HUES64 (cell line): ENCODE results near the gene ARHGAP22.

Source experiments
- H3K27ac ChIP-seq: 2 replicates; pipeline ENCODE4 v1.7.0; 2013; ENCODE audit warnings: low read depth, low read length, inconsistent platforms
- H3K27me3 ChIP-seq: 2 replicates; pipeline ENCODE4 v1.6.1; 2013; ENCODE audit warnings: mild to moderate bottlenecking, low read length; ENCODE audit not compliant: insufficient read depth
- H3K36me3 ChIP-seq: 2 replicates; pipeline ENCODE4 v1.6.1; 2013; ENCODE audit warnings: mild to moderate bottlenecking, low read length; ENCODE audit not compliant: insufficient read depth
- H3K4me1 ChIP-seq: 2 replicates; pipeline ENCODE4 v1.6.1; 2013; ENCODE audit warnings: mild to moderate bottlenecking, low read length, moderate library complexity; ENCODE audit not compliant: insufficient read depth
- H3K4me3 ChIP-seq: 2 replicates; pipeline ENCODE4 v1.5.1; 2013; ENCODE audit warnings: mild to moderate bottlenecking, low read length, moderate library complexity
- H3K9ac ChIP-seq: 2 replicates; pipeline ENCODE4 v1.6.1; 2013; ENCODE audit warnings: mild to moderate bottlenecking, low read depth, low read length
- H3K9me3 ChIP-seq: 2 replicates; pipeline ENCODE4 v1.6.1; 2013; ENCODE audit warnings: low read depth, low read length; ENCODE audit not compliant: insufficient read depth
- WGBS: fragments of 150-250, 120-280 bp; methylation state at CpG from one replicate; pipeline ENCODE4 v1.1.7; 2013; ENCODE audit warnings: missing lambda C conversion rate; 5-methylcytosine and 5-hydroxymethylcytosine counted together

Gene ARHGAP22

DNA sequence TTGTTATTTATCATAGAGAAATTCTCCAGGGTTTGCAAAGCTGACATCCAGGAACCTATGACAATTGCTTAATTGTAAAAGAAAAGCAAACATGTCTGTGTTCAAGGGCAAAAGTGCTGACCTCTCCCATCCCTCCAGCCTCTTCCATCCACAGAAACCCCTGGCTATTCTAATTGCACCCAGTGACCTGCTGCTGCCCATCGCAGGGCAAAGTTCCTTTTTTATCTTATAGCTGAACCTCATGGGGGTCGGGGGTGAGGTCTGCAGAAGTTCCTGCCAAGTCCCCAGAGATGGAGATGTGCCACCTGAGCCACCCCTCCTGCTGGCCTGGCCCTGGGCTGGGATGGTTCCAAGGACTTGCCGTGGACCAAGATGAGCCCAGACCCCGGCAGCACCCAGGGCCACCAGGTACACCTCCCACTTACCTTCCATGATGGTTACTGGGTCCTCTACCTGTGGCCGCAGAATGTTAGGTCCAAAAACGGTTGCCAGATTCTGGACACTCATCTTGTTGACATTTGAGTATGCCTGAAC, 151.9 kb downstream of the ARHGAP22 start:
- Histone ChIP-seq H3K27ac (no peak overlapping the region), H3K4me3 (no peak overlapping the region), H3K9me3 (no peaks in the 10 kb centered on the region), H3K9ac (no peak overlapping the region), H3K4me1 (no peaks in the 10 kb centered on the region; the same call in 1 of the 2 replicates), H3K27me3 (no peaks in the 10 kb centered on the region), H3K36me3 (no peaks in the 10 kb centered on the region)
- 97% methylated on average over 6 of the region's 6 CpGs for WGBS

DNA sequence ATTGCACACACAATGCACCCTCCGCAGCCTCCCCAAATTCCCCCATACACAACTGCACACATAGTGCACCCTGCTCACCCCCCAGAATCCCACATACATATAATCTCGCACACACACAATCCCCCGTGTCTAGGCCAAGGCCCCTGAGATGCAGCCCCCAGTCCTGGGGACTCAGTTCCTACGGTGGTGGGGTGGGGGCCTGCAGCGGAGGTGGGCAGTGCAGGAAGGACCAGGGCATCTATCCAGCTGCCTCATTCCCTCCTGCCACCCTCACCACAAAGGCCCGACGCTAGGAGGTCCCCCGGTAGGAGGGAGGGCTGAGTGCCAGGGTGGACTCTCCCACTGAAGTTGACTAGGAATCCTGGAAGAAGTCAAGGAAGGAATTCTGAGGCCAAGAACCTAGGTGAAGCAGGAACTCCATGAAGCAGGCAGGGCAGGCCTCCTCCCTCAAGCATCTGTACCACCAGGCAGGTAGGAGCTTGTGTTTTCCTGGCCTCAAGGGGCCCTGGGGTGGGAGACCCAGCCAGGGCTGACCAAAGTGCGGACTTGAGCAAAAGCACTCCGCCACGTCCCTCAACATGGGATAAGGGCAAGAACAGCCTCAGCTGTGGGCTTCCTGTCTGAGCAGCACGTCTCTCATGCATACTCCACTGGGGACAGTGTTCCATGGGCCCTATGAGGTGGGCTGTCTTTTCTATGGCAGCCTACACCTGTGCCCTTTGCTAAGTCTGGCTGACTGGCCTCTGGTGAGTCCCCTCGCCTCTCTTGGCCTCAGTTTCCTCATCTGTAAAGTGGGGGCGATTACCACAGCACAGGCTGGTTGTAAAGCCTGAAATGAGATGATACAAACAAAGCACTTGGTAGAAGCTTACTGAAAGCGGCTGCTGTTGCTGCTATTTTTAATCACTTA, 152.6 kb downstream of the ARHGAP22 start:
- Histone ChIP-seq H3K9me3 (no peaks in the 10 kb centered on the region), H3K36me3 (no peaks in the 10 kb centered on the region), H3K27ac (no peak overlapping the region), H3K9ac (no peak overlapping the region), H3K27me3 (no peaks in the 10 kb centered on the region), H3K4me1 (no peaks in the 10 kb centered on the region; the same call in 1 of the 2 replicates), H3K4me3 (no peak overlapping the region)
- WGBS: 95% methylated on average over 14 of the region's 15 CpGs

GRCh38 chr10:48450741-48451466, 154.0 kb downstream of the ARHGAP22 start:
- Histone ChIP-seq H3K27me3 (no peaks in the 10 kb centered on the region), H3K4me3 (no peak overlapping the region), H3K9me3 (no peaks in the 10 kb centered on the region), H3K27ac (no peak overlapping the region), H3K36me3 (no peaks in the 10 kb centered on the region), H3K4me1 (no peaks in the 10 kb centered on the region), H3K9ac (no peak overlapping the region)
- 95% methylated on average over 43 of the region's 43 CpGs for WGBS

GRCh38 chr10:48450233-48450740, 154.6 kb downstream of the ARHGAP22 start:
- Histone ChIP-seq H3K9me3 (no peaks in the 10 kb centered on the region), H3K9ac (no peak overlapping the region), H3K4me3 (no peak overlapping the region), H3K27me3 (no peaks in the 10 kb centered on the region), H3K27ac (no peak overlapping the region), H3K36me3 (no peaks in the 10 kb centered on the region), H3K4me1 (no peaks in the 10 kb centered on the region)
- 96% methylated on average over 49 of the region's 49 CpGs for WGBS

DNA sequence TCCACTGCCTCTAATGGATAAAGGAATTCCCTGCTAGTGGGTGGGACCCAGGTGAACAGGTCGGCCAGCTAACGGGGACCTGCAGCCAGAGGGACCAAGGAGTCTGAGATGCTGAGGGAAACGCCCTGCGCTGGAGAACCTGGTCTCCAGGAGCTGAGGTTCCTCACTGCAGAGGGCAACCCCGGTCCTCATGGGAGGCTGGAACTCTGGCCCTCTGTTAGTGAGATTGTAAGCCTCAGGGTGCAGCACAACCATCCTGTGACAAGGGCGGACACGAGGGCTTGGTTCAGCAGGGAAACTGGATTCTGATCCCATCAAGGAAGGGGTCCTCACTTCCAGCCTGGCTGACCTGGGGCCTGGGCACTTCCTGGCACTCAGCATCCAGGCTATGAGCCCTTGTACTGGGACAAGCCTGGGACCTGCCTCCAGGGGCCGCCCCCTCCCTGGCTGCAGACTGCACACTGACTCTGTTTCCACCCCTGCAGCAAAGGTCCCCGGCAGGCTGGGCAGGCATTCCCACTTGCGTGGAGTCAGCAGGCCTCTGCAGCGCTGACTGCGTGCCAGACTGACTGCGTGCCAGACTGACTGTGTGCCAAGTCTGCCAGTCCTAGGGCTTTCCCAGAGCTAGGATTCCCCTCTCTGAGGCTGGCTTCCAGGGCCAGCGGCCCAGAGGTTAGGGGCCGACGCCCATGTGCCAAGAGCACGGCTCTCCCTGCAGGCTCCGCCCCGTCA, 155.2 kb downstream of the ARHGAP22 start:
- no peaks in the 10 kb centered on the region for H3K27me3 ChIP-seq
- no peak overlapping the region for H3K9ac ChIP-seq
- H3K4me1 ChIP-seq: peaks cover 4% of the 10 kb centered on the region; the same call in 1 of the 2 replicates
- no peaks in the 10 kb centered on the region for H3K36me3 ChIP-seq
- H3K27ac ChIP-seq: no peak overlapping the region
- H3K4me3 ChIP-seq: no peak overlapping the region
- H3K9me3 ChIP-seq: no peaks in the 10 kb centered on the region
- 91% methylated on average over 19 of the region's 19 CpGs for WGBS

- 91% methylated on average over 4 of the region's 4 CpGs for WGBS
- Histone ChIP-seq H3K27me3 (no peaks in the 10 kb centered on the region), H3K27ac (no peak overlapping the region), H3K9me3 (no peaks in the 10 kb centered on the region), H3K9ac (no peak overlapping the region), H3K4me3 (no peak overlapping the region), H3K4me1 (peaks cover 6% of the 10 kb centered on the region; the same call in 1 of the 2 replicates), H3K36me3 (no peaks in the 10 kb centered on the region)
Observed at GRCh38 chr10:48448796-48449195, 156.1 kb downstream of the ARHGAP22 start.

DNA sequence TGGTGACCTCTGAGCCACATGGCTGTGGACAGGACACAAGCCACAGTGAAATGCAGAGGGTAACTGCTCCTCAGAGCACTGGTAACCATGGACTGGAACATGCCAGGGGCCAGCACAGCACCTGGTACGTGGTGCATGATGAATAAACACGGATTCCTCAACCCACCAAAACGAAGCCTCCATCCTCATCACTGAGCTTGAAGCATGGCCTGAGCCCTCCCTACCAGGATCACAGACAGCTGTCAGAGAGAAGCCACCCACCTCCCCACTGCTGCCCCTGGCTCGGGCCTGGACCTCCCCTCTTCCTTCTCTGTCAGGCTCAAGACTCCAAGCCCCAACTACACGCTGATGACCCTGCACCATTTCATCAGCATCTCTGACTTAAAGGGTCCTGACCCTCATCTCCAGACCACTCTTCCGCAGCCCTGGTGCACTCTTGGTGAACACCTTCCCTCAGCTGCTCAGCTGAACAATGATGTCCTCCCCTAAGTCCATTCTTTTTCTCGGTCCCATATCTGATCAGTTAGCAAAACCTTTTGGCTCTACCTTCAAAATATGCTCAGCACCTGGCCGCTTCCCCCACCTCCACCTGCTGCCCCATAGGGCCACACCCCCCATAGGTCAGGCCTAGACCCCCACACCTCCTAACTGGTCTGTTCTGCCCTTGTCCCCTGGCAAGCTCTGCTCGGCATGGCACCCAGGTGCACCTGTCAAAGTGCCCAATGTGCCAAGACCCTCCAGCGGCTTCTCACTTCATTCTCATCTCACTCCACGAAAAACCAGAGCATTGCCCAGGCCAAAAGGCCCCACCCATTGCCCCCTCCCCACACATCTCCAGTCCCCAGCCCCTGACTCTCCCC, 157.3 kb downstream of the ARHGAP22 start:
- 94% methylated on average over 11 of the region's 11 CpGs for WGBS
- Histone ChIP-seq H3K36me3 (no peaks in the 10 kb centered on the region), H3K9me3 (no peaks in the 10 kb centered on the region), H3K4me3 (no peak overlapping the region), H3K27ac (no peak overlapping the region), H3K9ac (no peak overlapping the region), H3K4me1 (peaks cover 6% of the 10 kb centered on the region; the same call in 1 of the 2 replicates), H3K27me3 (no peaks in the 10 kb centered on the region)

DNA sequence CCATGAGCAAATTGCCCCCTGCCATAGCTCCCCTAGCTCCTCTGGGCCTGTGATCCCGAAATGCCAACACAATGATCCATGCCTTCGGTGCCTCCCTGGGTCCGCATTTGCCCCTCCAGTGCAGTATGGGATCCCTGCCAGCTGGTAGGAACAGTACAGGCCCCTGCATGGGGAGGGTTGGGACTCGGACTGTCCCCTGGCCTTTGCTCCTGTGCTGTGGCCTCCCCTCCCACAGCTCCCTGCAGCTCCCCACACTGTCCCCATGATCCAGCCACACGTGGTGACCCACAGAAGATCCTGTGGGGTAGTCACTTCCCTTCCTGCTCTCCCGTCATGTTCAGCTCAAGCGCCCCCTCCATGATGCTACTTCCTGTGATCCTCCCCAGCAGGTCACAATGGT, 158.1 kb downstream of the ARHGAP22 start:
- H3K27ac ChIP-seq: no peak overlapping the region
- no peak overlapping the region for H3K9ac ChIP-seq
- 91% methylated on average over 7 of the region's 7 CpGs for WGBS
- no peaks in the 10 kb centered on the region for H3K27me3 ChIP-seq
- H3K9me3 ChIP-seq: no peaks in the 10 kb centered on the region
- no peaks in the 10 kb centered on the region for H3K36me3 ChIP-seq
- peaks cover 6% of the 10 kb centered on the region; the same call in 1 of the 2 replicates for H3K4me1 ChIP-seq
- no peak overlapping the region for H3K4me3 ChIP-seq

DNA sequence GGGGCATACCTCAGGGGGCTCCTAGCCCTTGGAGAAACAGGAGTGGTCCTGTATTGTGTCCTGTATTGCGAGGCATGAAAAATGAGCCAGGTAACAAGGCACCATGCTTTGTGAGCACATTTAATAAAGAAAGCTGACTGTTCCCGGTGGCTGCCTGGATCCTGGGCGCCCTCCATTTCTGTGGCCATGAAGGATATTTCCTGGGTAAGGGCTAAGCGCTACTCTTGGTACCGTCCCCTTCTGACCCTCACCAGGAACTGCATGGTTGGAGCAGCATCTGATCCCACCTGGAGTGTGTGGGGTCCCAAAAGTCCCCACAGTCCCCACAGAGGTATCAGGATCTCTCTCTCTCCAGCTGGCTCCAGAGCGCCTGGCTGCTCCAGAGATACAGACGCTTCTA, 158.9 kb downstream of the ARHGAP22 start:
- H3K36me3 ChIP-seq: no peaks in the 10 kb centered on the region
- WGBS: 94% methylated on average over 7 of the region's 7 CpGs
- no peak overlapping the region for H3K9ac ChIP-seq

More for the DNA sequence above, 158.9 kb downstream of the ARHGAP22 start:
- Histone ChIP-seq H3K4me3 (no peak overlapping the region), H3K27ac (no peak overlapping the region), H3K27me3 (no peaks in the 10 kb centered on the region), H3K4me1 (peaks cover 6% of the 10 kb centered on the region; the same call in 1 of the 2 replicates), H3K9me3 (no peaks in the 10 kb centered on the region)
